ENCODE measurements around the gene YTHDF2.

Gene YTHDF2

GRCh38 chr1:28796352-28797211, 59.8 kb downstream of the YTHDF2 start:
- no peak overlapping the region for H3K27ac ChIP-seq
- ChIA-PET POLR2A (ENCODE audit: low non-redundant PET) (no interaction called here), CTCF (interaction anchor here (0.7 to 1.9 kb wide), 3 partner anchors 19 to 427 kb away, joined by 3 to 8 read pairs (median 5); no protein-coding TSS in a partner anchor)
- TF ChIP-seq CTCF (conservative IDR thresholded peaks at IDR 0.05; ENCODE audit: low read depth), result no peak
- DNase-seq (ENCODE audit: low spot score), result no peak

- ChIA-PET POLR2A (ENCODE audit: low non-redundant PET) (no interaction called here), CTCF (interaction anchor here (0.7 to 1.0 kb wide), 2 partner anchors 78 to 82 kb away, joined by 3 to 7 read pairs; no protein-coding TSS in a partner anchor)
- DNase-seq (ENCODE audit: low spot score), result no peak
- TF ChIP-seq CTCF (conservative IDR thresholded peaks at IDR 0.05; ENCODE audit: low read depth), result no peak
- no peak overlapping the region for H3K27ac ChIP-seq
These were observed 63.6 kb downstream of the YTHDF2 start for GRCh38 chr1:28800324-28800723.

DNA sequence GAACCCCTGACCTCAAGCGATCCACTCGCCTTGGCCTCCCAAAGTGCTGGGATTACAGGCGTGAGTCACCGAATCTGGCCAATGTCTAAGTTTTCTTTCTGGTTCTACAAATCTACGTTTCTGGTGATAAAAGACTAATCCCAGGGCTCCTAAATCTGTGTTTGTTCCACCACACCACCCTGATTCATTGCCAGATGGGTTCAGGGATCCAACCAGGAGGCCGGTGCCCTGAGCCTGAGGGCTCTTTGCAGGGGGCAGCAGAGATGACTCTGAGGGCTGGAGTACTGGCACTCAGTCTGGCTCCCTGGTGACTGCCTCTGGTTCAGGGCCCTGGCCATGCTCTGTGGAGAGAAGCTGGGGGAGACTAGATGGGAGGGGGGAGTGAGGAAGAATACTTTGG, 64.7 kb downstream of the YTHDF2 start:
- TF ChIP-seq CTCF (conservative IDR thresholded peaks at IDR 0.05; ENCODE audit: low read depth), result no peak
- no peak for DNase-seq (ENCODE audit: low spot score)
- POLR2A ChIA-PET (ENCODE audit: low non-redundant PET), result no interaction called here
- H3K27ac ChIP-seq, result no peak overlapping the region
- CTCF ChIA-PET, result interaction anchor here (0.7 kb wide), 1 partner anchor 76 kb away, joined by 3 read pairs; no protein-coding TSS in a partner anchor

- TF ChIP-seq CTCF (conservative IDR thresholded peaks at IDR 0.05; ENCODE audit: low read depth), result no peak
- ChIA-PET CTCF (interaction anchor here (0.6 to 0.7 kb wide), 2 partner anchors 33 to 236 kb away, joined by 3 read pairs; no protein-coding TSS in a partner anchor), POLR2A (ENCODE audit: low non-redundant PET) (no interaction called here)
- DNase-seq (ENCODE audit: low spot score), result no peak
- no peak overlapping the region for H3K27ac ChIP-seq
These were observed 66.3 kb downstream of the YTHDF2 start for GRCh38 chr1:28803051-28803450.

DNA sequence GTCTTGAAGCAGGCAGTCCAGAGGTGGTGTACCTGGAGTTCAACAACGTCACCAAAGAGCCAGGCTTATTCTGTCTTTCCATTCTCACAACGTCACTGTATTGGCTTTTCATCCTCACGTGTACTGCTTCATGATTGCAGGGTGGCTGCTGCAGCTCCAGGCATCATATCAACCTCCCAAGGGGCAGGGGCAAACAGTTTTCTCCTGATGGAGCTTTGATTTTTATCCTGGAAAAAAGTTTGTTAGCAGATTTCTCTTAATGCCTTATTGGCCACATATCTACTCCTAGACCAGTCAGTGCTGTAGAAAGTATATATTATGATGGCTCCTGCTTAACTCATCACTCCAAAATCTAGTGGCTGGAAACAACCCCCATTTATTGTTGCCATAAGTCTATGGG, 66.9 kb downstream of the YTHDF2 start:
- CTCF ChIA-PET, result interaction anchor here (0.6 to 0.7 kb wide), 2 partner anchors 32 to 235 kb away, joined by 3 read pairs; no protein-coding TSS in a partner anchor
- DNase-seq (ENCODE audit: low spot score), result no peak
- no peak for TF ChIP-seq CTCF (conservative IDR thresholded peaks at IDR 0.05; ENCODE audit: low read depth)
- no peak overlapping the region for H3K27ac ChIP-seq
- POLR2A ChIA-PET (ENCODE audit: low non-redundant PET), result interaction anchor here (0.6 kb wide), 1 partner anchor 15 kb away, joined by 3 read pairs; no protein-coding TSS in a partner anchor

GRCh38 chr1:28804071-28804470, 67.3 kb downstream of the YTHDF2 start:
- ChIA-PET CTCF (no interaction called here), POLR2A (ENCODE audit: low non-redundant PET) (interaction anchor here (0.6 kb wide), 1 partner anchor 15 kb away, joined by 3 read pairs; no protein-coding TSS in a partner anchor)
- no peak for TF ChIP-seq CTCF (conservative IDR thresholded peaks at IDR 0.05; ENCODE audit: low read depth)
- DNase-seq (ENCODE audit: low spot score), result no peak
- H3K27ac ChIP-seq, result no peak overlapping the region
